Hepatocyte (in vitro differentiated cells): Measurements from ENCODE around the gene SH3BP4. TPM values are rescaled to one million over a fixed set of nuclear protein-coding genes. Genes with fewer than 3 reads are reported as not detected.
A peak's percentile ranks its signal among the peaks of the same experiment; 100 is the strongest.

Source experiments
- DNase-seq: peaks from one replicate; pipeline ENCODE4 v3.0.0-alpha.2; 2016; ENCODE audit warnings: low spot score
- H2AFZ ChIP-seq: fragments of 200-600 bp; sonication (generic); 2 replicates; pipeline ENCODE4 v1.6.0; 2016; ENCODE audit warnings: antibody characterized with exemption, mild to moderate bottlenecking
- H3K27ac ChIP-seq: fragments of 200-600 bp; sonication (generic); 2 replicates; pipeline ENCODE4 v1.5.1; 2016; ENCODE audit warnings: mild to moderate bottlenecking
- H3K27me3 ChIP-seq: fragments of 200-600 bp; sonication (generic); 2 replicates; pipeline ENCODE4 v1.6.1; 2016
- H3K36me3 ChIP-seq: fragments of 200-600 bp; sonication (generic); replicated peaks from 2 replicates; pipeline ENCODE4 v1.5.1; 2016; ENCODE audit warnings: low read depth; ENCODE audit not compliant: insufficient read depth
- H3K4me1 ChIP-seq: fragments of 200-600 bp; sonication (generic); 2 replicates; pipeline ENCODE4 v1.5.1; 2016; ENCODE audit warnings: mild to moderate bottlenecking, moderate library complexity; ENCODE audit not compliant: insufficient read depth
- H3K4me2 ChIP-seq: fragments of 200-600 bp; sonication (generic); 2 replicates; pipeline ENCODE4 v1.6.0; 2016
- H3K4me3 ChIP-seq: fragments of 200-600 bp; sonication (generic); 2 replicates; pipeline ENCODE4 v1.5.1; 2016; ENCODE audit warnings: mild to moderate bottlenecking
- H3K79me2 ChIP-seq: fragments of 200-600 bp; sonication (generic); 2 replicates; pipeline ENCODE4 v1.6.0; 2017; ENCODE audit warnings: mild to moderate bottlenecking
- H3K9me2 ChIP-seq: fragments of 200-600 bp; sonication (generic); replicated peaks from 2 replicates; pipeline ENCODE4 v1.6.0; 2017; ENCODE audit warnings: mild to moderate bottlenecking; ENCODE audit not compliant: insufficient read depth
- H3K9me3 ChIP-seq: fragments of 200-600 bp; sonication (generic); 2 replicates; pipeline ENCODE4 v1.5.1; 2016; ENCODE audit warnings: low read depth, mild to moderate bottlenecking
- H4K20me1 ChIP-seq: fragments of 200-600 bp; sonication (generic); 2 replicates; pipeline ENCODE4 v1.6.0; 2016; ENCODE audit warnings: mild to moderate bottlenecking; ENCODE audit not compliant: insufficient read depth, poor library complexity, severe bottlenecking
- CTCF ChIP-seq: fragments of 200-600 bp; sonication (generic); IDR thresholded peaks from 2 replicates; pipeline ENCODE4 v1.5.1; 2016; ENCODE audit warnings: antibody characterized with exemption, mild to moderate bottlenecking; ENCODE audit not compliant: poor library complexity
- EZH2 ChIP-seq: fragments of 200-600 bp; sonication (generic); IDR thresholded peaks from 2 replicates; pipeline ENCODE4 v1.6.1; 2016; ENCODE audit warnings: antibody characterized with exemption, mild to moderate bottlenecking, borderline replicate concordance
- EZH2phosphoT487 ChIP-seq: fragments of 200-600 bp; sonication (generic); IDR thresholded peaks from one replicate; pipeline ENCODE4 v1.6.1; 2018; ENCODE audit warnings: antibody characterized with exemption, mild to moderate bottlenecking, low read depth, moderate library complexity; ENCODE audit not compliant: unreplicated experiment, severe bottlenecking
- WGBS: methylation state at CpG from one replicate; pipeline ENCODE4 v1.1.6; 2016; ENCODE audit warnings: low lambda C conversion rate; ENCODE audit errors: missing lambda C conversion rate; 5-methylcytosine and 5-hydroxymethylcytosine counted together
- polyA plus RNA-seq: library from polyadenylated mRNA; unstranded; fragments of >200 nt; fragmentation: Nextera tagmentation; extraction: Ambion mirVana; gene quantifications from 2 replicates; pipeline ENCODE4 v1.2.1, GENCODE V29; 2016
- total RNA-seq: library from RNA; depleted of rRNA; stranded (reverse); fragments of >200 nt; gene quantifications from 2 replicates; pipeline ENCODE4 v1.2.3, GENCODE V29; 2014

The SH3BP4 gene
- total and polyA plus RNA-seq, 2 experiments from 2014 or later: 23.3 to 32.0 TPM

DNA sequence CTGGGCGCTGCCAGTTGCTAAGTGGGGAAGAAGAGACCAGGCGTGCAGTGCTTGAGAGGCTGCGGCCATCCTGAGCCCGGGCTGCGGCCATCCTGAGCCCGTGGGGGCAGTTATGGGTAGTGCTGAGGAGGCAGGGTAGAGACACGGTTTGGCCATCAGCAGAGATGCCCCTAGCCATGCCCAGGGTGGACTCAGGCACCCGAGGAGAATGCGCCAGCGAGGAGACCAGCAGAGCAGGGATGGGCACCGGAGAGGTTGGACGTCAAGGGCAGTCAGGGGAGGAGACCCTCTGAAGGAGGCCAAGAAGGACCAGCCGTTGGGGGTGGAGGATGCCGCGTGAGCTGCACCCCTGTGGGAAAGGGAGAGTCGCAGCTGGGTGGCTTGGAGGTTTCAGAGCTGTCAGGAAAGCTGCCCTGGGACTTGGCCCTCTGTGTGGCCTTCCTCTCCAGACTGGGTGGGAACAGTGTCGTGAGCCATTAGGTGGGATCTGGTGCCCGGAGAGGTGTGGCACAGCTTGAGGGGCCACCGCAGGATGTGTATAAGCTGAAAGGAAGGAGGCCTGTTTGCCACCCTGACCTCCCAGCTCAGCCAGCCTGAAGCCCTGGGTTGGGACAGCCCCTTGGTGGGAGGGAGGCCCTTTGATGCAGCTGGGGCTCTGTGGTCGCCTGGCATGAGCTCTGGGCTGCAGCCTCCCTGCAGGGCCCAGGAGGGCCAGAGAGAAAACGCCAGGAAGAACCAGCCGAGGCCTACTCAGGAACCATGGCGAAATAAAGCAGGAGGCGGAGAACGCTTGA lies 56.0 kb downstream of the SH3BP4 start:
- DNase-seq: no peak
- Histone ChIP-seq H3K79me2 (peaks cover 88% of the 10 kb centered on the region), H3K4me3 (no peak overlapping the region), H3K27ac (peak overlapping the region; percentile 89), H2AFZ (no peak overlapping the region), H3K9me2 (no peaks in the 10 kb centered on the region), H3K9me3 (no peaks in the 10 kb centered on the region), H3K36me3 (no peaks in the 10 kb centered on the region), H4K20me1 (no peaks in the 10 kb centered on the region), H3K4me2 (no peak overlapping the region), H3K4me1 (peaks cover 55% of the 10 kb centered on the region), H3K27me3 (no peaks in the 10 kb centered on the region)
- TF ChIP-seq EZH2 (no peak), EZH2phosphoT487 (no peak), CTCF (no peak)
- 95% methylated on average over 25 of the region's 25 CpGs for WGBS

DNA sequence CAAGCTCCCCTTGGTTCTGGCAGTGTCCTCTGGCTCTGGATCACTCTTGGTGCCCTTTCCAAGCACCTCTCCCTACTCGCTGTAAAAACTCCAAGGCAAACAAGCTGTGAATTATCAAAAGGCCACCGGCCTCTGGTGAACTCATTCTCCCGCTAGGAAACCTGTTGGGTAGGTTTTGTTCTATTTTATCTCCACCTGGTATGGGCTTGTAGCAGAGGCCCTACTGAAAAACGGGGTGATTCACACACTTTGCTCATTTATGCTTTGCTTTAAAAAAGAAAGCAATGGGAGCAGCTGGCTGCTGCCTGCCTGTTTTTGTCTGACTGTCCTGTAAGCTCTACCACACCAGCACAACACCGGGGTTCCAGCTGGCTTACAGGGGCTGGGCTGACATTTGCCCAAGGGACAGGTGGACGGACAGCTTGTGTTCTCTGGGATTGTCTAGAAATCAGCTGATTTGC lies 56.8 kb downstream of the SH3BP4 start:
- no peak overlapping the region for H3K4me3 ChIP-seq
- H4K20me1 ChIP-seq: no peaks in the 10 kb centered on the region
- peaks cover 88% of the 10 kb centered on the region for H3K79me2 ChIP-seq
- no peak for TF ChIP-seq EZH2phosphoT487
- TF ChIP-seq EZH2: no peak
- TF ChIP-seq CTCF: no peak
- H3K27me3 ChIP-seq: no peaks in the 10 kb centered on the region
- no peak overlapping the region for H2AFZ ChIP-seq
- 40% methylated on average over 6 of the region's 6 CpGs for WGBS
- peak overlapping the region; percentile 65 for H3K4me2 ChIP-seq
- peak; percentile 80 for DNase-seq
- H3K9me3 ChIP-seq: no peaks in the 10 kb centered on the region
- H3K27ac ChIP-seq: peak overlapping the region; percentile 89
- no peaks in the 10 kb centered on the region for H3K9me2 ChIP-seq
- peaks cover 52% of the 10 kb centered on the region for H3K4me1 ChIP-seq
- no peaks in the 10 kb centered on the region for H3K36me3 ChIP-seq

DNA sequence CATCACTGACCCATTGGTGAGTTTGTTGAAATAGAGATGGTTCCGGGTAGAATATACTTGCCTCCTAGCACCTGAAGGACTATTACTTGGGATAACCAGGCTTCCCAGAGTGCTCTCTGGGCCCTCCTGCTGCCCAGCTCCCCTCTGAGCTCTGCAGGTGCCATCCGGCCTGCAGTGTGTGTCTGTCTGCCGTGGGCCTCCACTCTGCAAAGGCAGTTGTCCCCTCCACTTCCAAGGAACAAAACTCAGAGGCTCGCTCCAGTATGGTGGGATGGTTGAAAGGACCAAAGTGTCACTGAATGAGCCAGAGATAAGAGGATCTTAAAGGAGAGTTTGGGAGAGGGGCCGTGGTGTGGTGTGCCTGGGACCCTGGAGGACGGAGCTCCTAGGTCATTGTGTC lies 57.3 kb downstream of the SH3BP4 start:
- TF ChIP-seq EZH2: no peak
- no peak for TF ChIP-seq EZH2phosphoT487
- no peak for TF ChIP-seq CTCF
- Histone ChIP-seq H3K9me2 (no peaks in the 10 kb centered on the region), H3K27me3 (no peaks in the 10 kb centered on the region), H3K36me3 (no peaks in the 10 kb centered on the region), H4K20me1 (no peaks in the 10 kb centered on the region), H2AFZ (no peak overlapping the region), H3K9me3 (no peaks in the 10 kb centered on the region), H3K4me1 (peaks cover 52% of the 10 kb centered on the region), H3K27ac (peak overlapping the region; percentile 89), H3K79me2 (peaks cover 88% of the 10 kb centered on the region), H3K4me3 (no peak overlapping the region), H3K4me2 (peak overlapping the region; percentile 65)
- no peak for DNase-seq
- 91% methylated on average over 6 of the region's 6 CpGs for WGBS
